ENCODE results near the gene KRTAP5-9.
A peak's percentile ranks its signal among the peaks of the same experiment; 100 is the strongest.
"Not testable (repeated sequence)": the region's sequence is repeated elsewhere in the genome, so short reads cannot be mapped to it uniquely, and the experiment has no call there.

The KRTAP5-9 gene

DNA sequence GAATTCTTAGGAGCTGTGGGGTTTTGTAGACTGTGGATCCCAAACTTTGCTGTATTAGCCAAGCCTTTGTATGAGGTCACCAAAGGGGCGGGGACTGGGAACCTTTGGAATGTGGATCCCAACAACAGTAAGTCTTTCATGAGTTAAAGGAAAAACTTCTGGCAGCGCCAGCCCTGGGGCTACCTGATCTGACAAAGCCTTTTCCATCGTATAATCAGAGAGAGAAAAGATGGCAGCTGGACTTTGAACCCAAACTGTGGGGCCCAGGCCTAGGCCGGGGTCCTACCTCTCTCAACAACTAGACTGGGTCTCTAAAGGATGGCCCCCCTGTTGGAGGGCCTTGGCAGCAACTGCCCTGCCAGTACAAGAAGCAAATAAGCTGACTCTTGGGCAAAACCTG is 40.1 kb downstream of the KRTAP5-9 start:
- DNase-seq: not testable (repeated sequence)

DNA sequence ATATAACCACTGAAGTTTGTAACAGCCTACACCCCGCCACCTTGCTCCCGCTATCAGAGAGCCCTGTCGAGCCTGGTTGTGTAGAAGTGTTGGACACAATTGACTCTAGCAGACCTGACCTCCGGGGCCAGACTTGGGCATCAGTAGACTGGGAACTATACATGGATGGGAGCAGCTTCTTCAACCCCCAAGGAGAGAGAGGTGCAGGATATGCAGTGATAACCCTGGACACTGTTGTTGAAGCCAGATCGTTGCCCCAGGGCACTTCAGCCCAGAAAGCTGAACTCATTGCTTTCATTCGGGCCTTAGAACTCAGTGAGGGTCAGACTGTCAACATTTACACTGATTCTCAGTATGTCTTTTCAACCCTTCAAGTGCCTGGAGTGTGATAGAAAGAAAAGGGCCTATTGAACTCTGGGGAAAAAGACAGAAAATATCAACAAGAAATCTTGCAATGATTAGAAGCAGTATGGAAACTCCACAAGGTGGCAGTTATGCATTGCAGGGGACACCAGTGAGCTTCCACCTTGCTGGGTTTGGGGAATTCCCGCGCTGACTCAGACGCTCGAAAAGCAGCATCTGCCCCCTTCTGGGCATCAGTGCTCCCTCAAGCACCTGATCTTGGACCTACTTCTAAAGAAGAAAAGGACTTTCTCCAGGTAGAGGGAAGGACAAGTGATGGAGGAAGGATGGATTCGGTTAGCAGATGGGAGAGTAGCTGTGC is 40.8 kb downstream of the KRTAP5-9 start:
- DNase-seq: peak; percentile 43

DNA sequence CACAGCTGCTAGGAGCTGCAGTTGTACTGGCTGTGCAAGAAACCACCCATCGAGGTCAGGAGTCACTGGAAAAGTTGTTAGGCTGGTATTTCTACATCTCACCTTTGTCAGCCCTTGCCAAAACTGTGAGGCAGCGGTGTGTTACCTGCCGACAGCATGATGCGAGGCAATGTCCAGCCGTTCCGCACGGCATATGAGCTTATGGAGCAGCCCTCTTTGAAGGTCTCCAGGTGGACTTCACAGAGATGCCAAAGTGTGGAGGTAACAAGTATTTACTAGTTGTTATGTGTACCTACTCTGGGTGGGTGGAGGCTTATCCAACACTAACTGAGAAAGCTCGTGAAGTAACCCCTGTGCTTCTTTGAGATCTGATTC is 41.3 kb downstream of the KRTAP5-9 start:
- not testable (repeated sequence) for DNase-seq
